Activated CD4-positive, alpha-beta T cell treated with anti-CD3 and anti-CD28 coated beads for 4 hours (primary cell): ENCODE measurements around the gene KIAA1755.
"Not testable (repeated sequence)": the region's sequence is repeated elsewhere in the genome, so short reads cannot be mapped to it uniquely, and the experiment has no call there.

Experiments used
- DNase-seq, 2 donors: peaks; one replicate each; pipeline ENCODE4 v3.0.0-alpha.2; 2020

Gene KIAA1755

GRCh38 chr20:38290829-38291814 is 30.6 kb upstream of the KIAA1755 start:
- DNase-seq: no peak

DNA sequence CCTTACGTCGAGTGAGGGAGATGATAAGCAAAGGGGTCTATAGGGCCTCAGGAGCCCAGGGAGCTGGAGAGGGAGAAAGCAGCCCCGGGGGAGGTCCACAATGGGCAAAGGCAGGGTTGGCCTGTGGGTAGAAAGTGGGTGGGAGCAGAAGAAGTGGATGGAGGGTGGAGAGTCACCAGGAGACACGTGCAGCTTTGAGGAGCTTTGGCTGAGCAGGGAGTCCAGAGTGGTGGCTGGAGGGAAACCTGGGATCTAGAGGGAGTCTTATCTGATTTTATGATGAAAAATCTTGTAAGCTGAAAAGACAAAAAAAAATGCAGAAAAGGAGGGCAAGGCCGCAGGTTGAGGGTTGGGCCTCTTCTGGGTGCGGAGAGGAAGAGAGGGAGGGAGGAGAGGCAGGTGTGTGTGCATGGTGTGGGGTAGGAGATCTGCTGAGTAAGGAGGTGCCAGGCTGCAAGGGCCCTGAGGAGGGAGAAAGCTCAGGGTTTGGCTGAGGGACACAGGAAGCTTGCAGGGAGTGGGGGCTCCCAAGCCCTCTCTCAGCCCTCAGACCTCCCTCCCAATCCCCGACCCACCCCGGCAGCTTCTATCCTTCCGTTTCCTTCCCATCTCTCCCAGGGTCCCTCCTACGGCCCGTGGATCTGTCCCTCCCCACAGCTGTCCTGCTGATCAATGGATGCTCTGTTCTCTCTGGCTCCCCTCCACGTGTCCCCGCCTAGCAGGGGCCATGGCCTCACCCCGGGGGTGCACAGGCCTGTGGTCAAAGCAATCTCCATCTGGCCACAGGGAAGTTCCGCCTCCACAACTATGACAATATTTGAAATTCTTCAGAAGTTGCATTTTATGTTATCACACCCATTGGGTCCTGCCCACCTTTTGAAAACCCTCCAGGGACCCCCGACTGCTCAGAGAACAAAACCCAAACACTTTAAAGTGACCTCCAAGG is 26.3 kb upstream of the KIAA1755 start:
- no peak for DNase-seq

DNA sequence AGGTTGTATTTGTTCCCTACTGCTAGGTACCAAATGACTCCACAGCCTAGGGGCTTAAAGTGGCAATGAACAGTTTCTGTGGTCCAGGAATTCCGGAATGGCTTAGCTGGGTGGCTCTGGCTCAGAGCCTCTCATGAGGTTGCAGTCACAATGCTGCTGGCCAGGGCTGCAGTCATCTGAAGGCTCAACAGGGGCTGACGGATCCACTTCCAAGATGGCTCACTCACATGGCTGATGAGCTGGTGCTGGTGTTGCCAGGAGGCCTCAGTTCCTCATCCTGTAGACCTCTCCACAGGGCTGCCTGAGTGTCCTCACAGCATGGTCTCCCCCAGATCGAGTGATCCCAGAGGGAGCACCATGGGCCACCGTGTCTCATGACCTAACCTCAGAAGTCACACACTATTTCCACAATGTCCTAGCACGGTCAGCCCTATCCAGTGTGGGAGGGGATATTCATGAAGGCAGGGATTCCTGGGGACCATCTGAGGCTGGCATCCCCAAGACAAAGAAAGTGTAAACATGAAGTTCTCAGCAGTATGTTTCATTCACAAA is 24.4 kb upstream of the KIAA1755 start:
- DNase-seq: no peak

DNA sequence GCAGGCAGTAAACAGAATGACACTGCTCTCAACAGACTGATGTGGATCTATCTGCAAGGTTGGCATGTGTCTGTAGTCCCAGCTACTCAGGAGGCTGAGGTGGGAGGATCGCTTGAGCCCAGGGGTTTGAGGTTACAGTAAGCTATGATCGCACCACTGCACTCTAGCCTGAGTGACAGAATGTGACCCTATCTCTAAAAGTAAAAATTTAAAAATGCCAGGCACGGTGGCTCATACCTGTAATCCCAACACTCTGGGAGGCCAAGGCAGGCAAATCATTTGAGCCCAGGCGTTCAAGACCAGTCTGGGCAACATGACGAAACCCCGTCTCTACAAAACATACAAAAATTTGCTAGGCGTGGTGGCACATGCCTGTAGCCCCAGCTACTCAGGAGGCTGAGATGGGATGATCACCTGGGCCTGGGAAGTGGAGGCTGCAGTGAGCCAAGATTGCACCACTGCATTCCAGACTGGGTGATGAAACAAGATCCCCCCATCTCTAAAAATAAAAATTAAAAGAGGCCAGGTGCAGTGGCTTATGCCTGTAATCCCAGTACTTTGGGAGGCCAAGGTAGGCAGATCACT is 23.6 kb upstream of the KIAA1755 start:
- not testable (repeated sequence) for DNase-seq

DNA sequence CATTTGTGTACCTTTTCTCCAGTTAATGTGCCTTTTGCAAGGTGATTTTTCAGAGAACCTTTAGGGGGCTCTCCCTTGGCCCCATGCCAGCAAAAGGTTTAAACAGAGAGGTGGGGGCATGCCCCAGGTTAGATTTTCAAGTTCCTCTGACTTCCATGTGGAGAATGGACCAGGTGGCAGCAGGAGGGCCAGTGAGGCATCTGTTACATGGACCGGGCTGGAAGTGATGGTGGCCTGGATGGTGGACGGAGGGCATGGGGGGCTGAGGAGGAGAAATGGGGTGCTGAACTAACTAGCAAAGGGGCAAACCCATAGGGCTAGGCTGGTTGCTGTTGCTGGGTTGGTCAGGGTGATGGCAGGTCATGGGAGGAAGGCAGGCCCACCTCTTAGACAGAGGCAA is 22.7 kb upstream of the KIAA1755 start:
- DNase-seq: no peak

DNA sequence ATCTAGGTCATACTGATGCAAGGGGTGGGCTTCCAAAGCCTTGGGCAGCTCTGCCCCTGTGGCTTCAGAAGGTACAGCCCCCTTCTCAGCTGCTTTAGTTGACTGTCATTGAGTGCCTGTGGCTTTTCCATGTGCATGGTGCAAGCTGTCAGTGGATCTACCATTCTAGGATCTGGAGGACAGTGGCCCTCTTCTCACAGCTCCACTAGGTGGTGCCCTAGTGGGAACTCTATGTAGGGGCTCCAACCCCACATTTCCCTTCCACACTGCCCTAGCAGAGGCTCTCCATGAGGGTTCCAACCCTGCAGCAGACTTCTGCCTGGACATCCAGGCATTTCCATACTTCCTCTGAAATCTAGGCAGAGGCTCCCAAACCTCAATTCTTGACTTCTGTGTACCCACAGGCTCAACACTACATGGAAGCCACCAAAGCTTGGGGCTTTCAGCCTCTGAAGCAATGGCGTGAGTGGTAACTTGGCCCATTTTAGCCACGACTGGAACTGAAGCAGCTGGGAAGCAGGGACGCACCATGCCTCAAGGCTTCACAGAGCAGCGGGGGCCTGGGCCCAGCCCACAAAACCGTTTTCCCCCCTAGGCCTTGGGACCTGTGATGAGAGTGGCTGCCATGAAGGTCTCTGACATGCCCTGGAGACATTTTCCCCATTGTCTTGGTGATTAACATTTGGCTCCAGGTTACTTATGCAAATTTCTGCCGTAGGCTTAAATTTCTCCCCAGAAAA is 20.8 kb upstream of the KIAA1755 start:
- not testable (repeated sequence) for DNase-seq

DNA sequence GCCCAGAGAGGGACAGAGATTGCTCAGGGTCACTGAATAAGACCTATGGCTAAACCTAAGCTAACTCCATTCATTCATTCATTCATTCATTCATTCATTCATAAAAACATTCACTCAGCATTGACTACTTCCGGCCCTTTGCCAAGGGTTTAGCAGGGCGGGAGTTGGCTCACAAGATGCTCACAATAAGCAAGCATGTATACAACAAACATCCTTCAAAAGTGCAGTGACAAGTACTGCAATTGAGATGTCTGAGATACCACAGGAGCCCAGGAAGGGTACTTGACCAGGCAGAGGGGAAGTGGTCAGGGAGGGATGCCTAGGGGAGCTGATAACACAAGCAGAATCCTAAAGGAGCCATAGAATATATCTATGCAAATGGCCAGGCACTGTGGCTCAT is 18.2 kb upstream of the KIAA1755 start:
- DNase-seq: no peak

DNA sequence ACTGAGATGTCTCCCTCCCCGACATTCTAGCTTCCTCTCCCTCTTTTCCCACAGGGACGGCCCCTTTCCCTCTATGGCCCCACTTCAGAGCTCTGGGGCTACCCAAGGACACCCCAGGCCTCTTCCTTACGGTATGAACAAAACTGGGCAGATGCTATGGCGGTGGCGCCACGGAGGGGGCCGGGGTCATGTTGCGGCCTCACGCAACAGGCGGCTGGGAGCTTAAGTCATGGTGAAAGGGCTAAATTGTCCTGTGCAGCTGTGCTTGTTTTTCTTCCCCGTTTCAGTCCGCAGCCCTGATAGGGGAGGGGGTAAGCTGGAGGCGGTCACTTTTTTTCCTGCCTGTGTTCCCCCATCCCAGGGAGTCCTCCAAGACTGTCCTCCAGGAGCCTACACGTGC is 17.6 kb upstream of the KIAA1755 start:
- DNase-seq: no peak

- DNase-seq: no peak
Observed at GRCh38 chr20:38277691-38278090, 17.2 kb upstream of the KIAA1755 start.

GRCh38 chr20:38277285-38277684 is 16.8 kb upstream of the KIAA1755 start:
- no peak for DNase-seq

GRCh38 chr20:38275815-38276550 is 15.4 kb upstream of the KIAA1755 start:
- no peak for DNase-seq

DNA sequence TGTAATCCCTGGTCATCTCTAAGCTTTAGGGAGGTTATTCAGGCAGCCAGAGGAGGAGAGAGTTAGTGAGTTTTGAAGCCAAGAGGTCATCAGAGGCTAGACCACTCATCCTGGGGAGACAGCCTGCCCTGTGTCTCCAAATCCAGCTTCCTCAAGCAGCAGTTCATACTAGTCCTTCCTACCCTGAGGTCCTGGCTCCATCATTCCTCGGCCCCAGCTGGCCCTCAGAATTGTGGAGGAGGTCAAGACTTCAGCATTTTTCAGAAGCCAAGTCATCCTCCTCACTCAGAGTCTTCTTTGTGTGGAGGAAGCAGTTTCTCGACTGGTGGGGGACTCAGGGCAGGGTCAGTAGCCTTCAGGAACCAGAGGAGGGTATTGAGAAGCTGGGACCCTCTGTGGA is 12.4 kb upstream of the KIAA1755 start:
- no peak for DNase-seq

- DNase-seq: no peak
Observed at GRCh38 chr20:38272398-38272797, 11.9 kb upstream of the KIAA1755 start.

DNA sequence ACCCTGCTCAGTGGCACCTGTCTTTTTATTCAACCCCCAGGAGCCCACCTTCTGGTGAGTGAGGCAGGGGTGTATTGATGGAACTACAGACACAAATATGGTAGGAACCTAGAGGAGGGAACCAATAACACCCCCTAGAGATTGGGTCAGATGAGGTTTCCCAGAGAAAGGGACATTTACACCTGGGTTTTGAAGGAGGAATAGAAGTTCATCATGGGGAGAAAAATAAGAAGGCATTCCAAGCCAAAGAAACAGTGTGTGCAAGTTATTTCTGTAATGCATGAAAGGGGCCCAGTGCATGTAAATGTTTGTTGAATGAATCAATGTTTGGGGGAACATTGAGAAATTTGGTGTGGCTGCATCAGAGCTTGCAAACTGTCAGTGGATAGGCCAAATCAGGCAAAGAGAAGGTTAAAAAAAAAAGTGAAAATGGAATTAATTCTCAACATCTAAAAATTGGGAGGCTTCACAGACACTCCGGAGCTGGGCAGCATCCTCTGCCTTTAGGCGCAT is 11.1 kb upstream of the KIAA1755 start:
- DNase-seq: no peak

DNA sequence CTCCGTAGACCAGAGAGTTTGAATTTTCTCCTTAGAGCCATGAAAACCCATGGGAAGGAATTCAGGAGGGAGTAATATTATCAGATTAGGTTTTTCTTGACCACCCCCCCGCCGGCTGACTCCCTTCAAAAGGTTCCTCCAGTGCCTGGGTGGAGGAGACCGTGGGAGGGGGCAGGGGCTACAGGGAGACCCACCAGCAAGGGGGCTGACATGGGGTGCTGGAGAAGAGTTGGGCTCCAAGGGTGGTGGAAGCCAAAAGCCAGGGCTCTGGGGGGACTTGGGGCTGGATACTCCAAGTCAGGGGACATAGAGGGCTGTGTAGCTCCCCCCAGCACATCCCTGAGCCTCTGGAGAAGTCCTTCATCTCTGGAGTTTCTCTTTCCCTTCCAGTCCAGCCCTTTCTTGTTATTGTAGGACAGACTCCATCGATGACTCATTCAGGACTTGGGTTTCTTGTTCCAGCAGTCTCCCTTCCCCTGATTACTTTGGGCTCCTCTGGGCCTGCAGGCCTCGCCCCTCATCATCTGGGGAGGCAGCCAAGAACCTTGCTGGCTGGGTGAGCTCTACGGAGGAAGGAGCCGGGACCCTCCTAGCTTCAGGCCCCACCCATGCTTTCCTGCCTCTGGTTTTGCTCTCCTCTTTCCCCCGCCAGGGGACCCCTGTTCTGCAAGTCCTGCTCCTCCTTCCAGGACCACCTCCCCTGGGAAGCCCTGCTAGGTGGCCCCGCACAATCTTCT is 10.5 kb upstream of the KIAA1755 start:
- DNase-seq: no peak

- no peak for DNase-seq
Observed at GRCh38 chr20:38269715-38270114, 9.2 kb upstream of the KIAA1755 start.

DNA sequence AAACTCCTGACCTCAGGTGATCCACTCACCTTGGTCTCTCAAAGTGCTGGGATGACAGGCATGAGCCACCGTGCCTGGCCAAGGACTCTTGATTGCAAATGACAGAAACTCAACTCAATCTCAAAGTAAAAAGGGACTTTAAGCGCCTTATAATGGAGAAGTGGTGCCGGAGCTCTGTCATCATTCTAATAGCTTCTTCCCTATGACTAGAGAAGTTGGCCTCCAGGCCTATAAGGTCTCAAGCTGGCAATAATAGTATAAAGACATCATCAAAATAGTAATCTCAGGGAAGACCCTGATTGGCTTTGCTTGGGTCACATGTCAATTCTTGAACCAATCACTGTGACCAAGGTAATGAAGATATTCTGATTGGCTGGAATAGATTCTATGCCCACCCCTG is 8.5 kb upstream of the KIAA1755 start:
- DNase-seq: no peak

DNA sequence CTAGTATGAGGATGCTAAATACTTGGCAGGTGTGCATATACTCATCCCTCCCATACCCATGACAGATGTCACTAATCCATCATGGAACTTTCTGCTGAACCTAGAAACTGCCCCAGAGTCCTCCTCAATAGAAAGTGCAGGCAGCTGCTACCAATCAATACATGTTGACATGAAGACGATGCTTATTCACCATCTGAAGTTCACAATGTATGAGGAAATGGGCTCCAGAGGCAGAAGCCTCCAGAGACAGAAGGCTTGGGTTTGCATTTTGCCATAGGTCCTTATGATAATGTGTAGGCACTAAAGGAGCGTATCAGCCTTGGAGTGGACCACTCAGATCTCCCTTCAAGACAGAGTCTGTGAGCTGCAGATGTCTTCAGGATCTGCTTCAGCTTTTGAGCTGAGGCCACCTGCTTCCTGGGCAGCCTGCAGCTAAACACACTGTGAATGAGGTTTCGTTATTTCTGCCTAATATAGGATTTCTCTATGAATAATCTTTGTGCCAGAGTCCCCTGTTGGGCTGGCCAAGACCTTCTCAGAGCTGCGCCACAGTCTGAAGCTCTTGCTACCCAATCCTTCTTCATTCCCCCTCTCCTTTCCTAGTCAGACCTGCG is 7.5 kb upstream of the KIAA1755 start:
- no peak for DNase-seq

DNA sequence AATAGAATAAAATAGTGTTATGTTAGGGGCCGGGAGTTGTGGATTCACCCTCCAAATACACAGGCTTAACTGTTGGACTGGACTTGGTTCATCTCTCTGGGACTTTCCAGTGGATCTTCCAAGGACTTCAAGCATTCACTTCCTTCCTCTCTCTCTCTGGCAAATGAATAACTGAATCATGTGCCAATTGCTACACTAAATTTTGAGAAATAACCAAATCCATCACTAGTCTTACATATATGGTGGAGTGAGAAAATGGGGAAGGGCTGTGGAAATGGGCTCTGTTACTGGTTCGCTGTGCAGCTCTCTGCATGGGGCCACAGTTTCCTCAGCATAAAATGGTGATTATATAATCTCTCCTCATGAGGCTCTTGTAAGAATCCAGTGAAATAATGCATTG is 6.8 kb upstream of the KIAA1755 start:
- DNase-seq: no peak

DNA sequence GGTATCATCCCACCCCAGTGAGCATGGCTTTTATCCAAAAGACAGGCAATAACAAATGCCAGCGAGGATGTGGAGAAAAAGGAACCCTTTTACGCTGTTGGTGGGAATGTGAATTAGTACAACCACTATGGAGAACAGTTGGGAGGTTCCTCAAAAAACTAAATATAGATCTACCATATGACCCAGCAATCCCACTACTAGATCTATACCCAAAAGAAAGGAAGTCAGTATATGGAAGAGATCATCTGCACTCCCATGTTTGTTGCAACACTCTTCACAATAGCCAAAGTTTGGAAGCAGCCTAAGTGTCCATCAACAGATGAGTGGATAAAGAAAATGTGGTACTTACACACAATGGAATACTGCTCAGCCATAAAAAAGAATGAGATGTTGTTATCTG is 5.9 kb upstream of the KIAA1755 start:
- DNase-seq: no peak
